ENCODE data around the gene RNASE7. TPM values are rescaled to one million over a fixed set of nuclear protein-coding genes. Genes with fewer than 3 reads are reported as not detected.

Gene RNASE7
- total RNA-seq, 1 experiment from 2014 or later, result not detected

GRCh38 chr14:21018286-21018685, 23.9 kb upstream of the RNASE7 start:
- RAD21 ChIA-PET (ENCODE audit: low non-redundant PET in 1 of 2, low total read pairs in 2 of 2, uncharacterized antibody in 2 of 2, unreplicated experiment in 2 of 2), result no interaction called here
- intact Hi-C loops (cut with micrococcal nuclease), result loop anchor here (10.0 kb wide), 1 partner anchor 537 kb away; no protein-coding TSS in a partner anchor
- H3K4me1 ChIP-seq (ENCODE audit: control insufficient read depth in 1 of 2, insufficient read depth in 2 of 2, low read length in 2 of 2), result peaks cover 0 to 4% of the 10 kb centered on the region in 2 experiments; a peak in 1 of 4 replicates
- no peak for ATAC-seq
- no peaks in the 10 kb centered on the region for H3K79me2 ChIP-seq (ENCODE audit: insufficient read depth, low read length)
- no peak overlapping the region for H3K4me2 ChIP-seq (ENCODE audit: low read length)
- H3K27me3 ChIP-seq (ENCODE audit: insufficient read depth, low read length), result peaks cover 2% of the 10 kb centered on the region; the same call in 1 of the 2 replicates
- H3K9me2 ChIP-seq (ENCODE audit: insufficient read depth), result no peaks in the 10 kb centered on the region
- H2AFZ ChIP-seq (ENCODE audit: low read depth, low read length, poor library complexity, severe bottlenecking), result no peak overlapping the region
- no peaks in the 10 kb centered on the region for H4K20me1 ChIP-seq (ENCODE audit: insufficient read depth)
- H3K27ac ChIP-seq (ENCODE audit: low read depth, low read length), result no peak overlapping the region
- H3K36me3 ChIP-seq (ENCODE audit: control insufficient read depth in 1 of 2, insufficient read depth in 2 of 2, low read length in 2 of 2), result no peaks in the 10 kb centered on the region; a peak in 1 of 4 replicates
- POLR2A ChIA-PET, result no interaction called here
- no peaks in the 10 kb centered on the region for H3K9me3 ChIP-seq (ENCODE audit: control insufficient read depth in 1 of 2, insufficient read depth in 1 of 2, low read depth in 1 of 2, low read length in 2 of 2)
- H3K9ac ChIP-seq (ENCODE audit: low read length), result no peak overlapping the region
- H3K4me3 ChIP-seq (replicated peaks in 1 of 2; ENCODE audit: low read depth in 1 of 2, low read length in 2 of 2), result no peak overlapping the region
- no peak for DNase-seq (ENCODE audit: low read depth, low spot score)
- TF ChIP-seq JUND (IDR thresholded peaks at IDR 0.05) (no peak), ATF3 (IDR thresholded peaks at IDR 0.05) (no peak), EZH2phosphoT487 (IDR thresholded peaks at IDR 0.05; ENCODE audit: borderline replicate concordance) (no peak), SRF (IDR thresholded peaks at IDR 0.05; ENCODE audit: low read depth) (no peak), EZH2 (IDR thresholded peaks at IDR 0.05) (no peak), CEBPB (IDR thresholded peaks at IDR 0.05; ENCODE audit: low read depth) (no peak), POLR2AphosphoS5 (IDR thresholded peaks at IDR 0.05; ENCODE audit: low read depth, low read length) (no peak), REST (IDR thresholded peaks at IDR 0.05; ENCODE audit: low read depth) (no peak), EGR1 (IDR thresholded peaks at IDR 0.05; ENCODE audit: low read depth) (no peak), ZBTB33 (IDR thresholded peaks at IDR 0.05; ENCODE audit: extremely low read depth, insufficient replicate concordance, low read length) (no peak), FOSL1 (IDR thresholded peaks at IDR 0.05; ENCODE audit: low read depth) (no peak)
- TF ChIP-seq, protein P1, sequence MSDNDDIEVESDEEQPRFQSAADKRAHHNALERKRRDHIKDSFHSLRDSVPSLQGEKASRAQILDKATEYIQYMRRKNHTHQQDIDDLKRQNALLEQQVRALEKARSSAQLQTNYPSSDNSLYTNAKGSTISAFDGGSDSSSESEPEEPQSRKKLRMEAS (IDR thresholded peaks at IDR 0.05), result no peak
- BruUV-seq (replicated peaks), result no TSS peak
- CTCF ChIA-PET, result no interaction called here
